Superior temporal gyrus (tissue), 1 donor: ENCODE data around the gene MMP14.
"Not testable (repeated sequence)": the region's sequence is repeated elsewhere in the genome, so short reads cannot be mapped to it uniquely, and the experiment has no call there.

ENCODE experiments used
- DNase-seq: peaks from one replicate; pipeline ENCODE4 v3.0.0-alpha.2; 2016; ENCODE audit errors: extremely low spot score

MMP14 gene

GRCh38 chr14:22836301-22837113 lies at the start of gene MMP14:
MMP14 (plus strand) TSS chr14:22836585; CDS start chr14:22836818, 233 bp downstream.
- no peak for DNase-seq

GRCh38 chr14:22786685-22787084 lies 49.7 kb upstream of the MMP14 start:
- DNase-seq, result no peak

- no peak for DNase-seq
Measured at GRCh38 chr14:22791301-22791700, 45.1 kb upstream of the MMP14 start.

GRCh38 chr14:22792158-22792557 lies 44.2 kb upstream of the MMP14 start:
- DNase-seq, result no peak

- DNase-seq, result not testable (repeated sequence)
Measured at GRCh38 chr14:22793550-22793949, 42.8 kb upstream of the MMP14 start.

GRCh38 chr14:22793976-22794375 lies 42.4 kb upstream of the MMP14 start:
- no peak for DNase-seq

GRCh38 chr14:22794551-22794951 lies 41.8 kb upstream of the MMP14 start:
- no peak for DNase-seq

- no peak for DNase-seq
Measured at GRCh38 chr14:22796087-22796707, 40.2 kb upstream of the MMP14 start.

GRCh38 chr14:22797017-22797917 lies 39.1 kb upstream of the MMP14 start:
- no peak for DNase-seq

- no peak for DNase-seq
Measured at GRCh38 chr14:22798528-22798927, 37.9 kb upstream of the MMP14 start.

GRCh38 chr14:22800346-22800745 lies 36.0 kb upstream of the MMP14 start:
- no peak for DNase-seq

GRCh38 chr14:22801716-22802115 lies 34.7 kb upstream of the MMP14 start:
- DNase-seq, result no peak

GRCh38 chr14:22802860-22803686 lies 33.3 kb upstream of the MMP14 start:
- DNase-seq, result no peak

- no peak for DNase-seq
Measured at GRCh38 chr14:22803687-22803974, 32.8 kb upstream of the MMP14 start.

- not testable (repeated sequence) for DNase-seq
Measured at GRCh38 chr14:22805235-22805634, 31.1 kb upstream of the MMP14 start.

GRCh38 chr14:22807432-22808087 lies 28.8 kb upstream of the MMP14 start:
- no peak for DNase-seq

- no peak for DNase-seq
Measured at GRCh38 chr14:22808388-22809209, 27.8 kb upstream of the MMP14 start.

GRCh38 chr14:22811722-22812121 lies 24.7 kb upstream of the MMP14 start:
- DNase-seq, result no peak

GRCh38 chr14:22812744-22813143 lies 23.6 kb upstream of the MMP14 start:
- no peak for DNase-seq

- no peak for DNase-seq
Measured at GRCh38 chr14:22813145-22813544, 23.2 kb upstream of the MMP14 start.
